ENCODE measurements around the gene FBLN2. TPM values are rescaled to one million over a fixed set of nuclear protein-coding genes. Genes with fewer than 3 reads are reported as not detected.

FBLN2 gene
- total and polyA plus RNA-seq, 2 of the 13 experiments (the other 11 are each of a cell fraction or from before 2014, with no cell fraction given), result not detected

DNA sequence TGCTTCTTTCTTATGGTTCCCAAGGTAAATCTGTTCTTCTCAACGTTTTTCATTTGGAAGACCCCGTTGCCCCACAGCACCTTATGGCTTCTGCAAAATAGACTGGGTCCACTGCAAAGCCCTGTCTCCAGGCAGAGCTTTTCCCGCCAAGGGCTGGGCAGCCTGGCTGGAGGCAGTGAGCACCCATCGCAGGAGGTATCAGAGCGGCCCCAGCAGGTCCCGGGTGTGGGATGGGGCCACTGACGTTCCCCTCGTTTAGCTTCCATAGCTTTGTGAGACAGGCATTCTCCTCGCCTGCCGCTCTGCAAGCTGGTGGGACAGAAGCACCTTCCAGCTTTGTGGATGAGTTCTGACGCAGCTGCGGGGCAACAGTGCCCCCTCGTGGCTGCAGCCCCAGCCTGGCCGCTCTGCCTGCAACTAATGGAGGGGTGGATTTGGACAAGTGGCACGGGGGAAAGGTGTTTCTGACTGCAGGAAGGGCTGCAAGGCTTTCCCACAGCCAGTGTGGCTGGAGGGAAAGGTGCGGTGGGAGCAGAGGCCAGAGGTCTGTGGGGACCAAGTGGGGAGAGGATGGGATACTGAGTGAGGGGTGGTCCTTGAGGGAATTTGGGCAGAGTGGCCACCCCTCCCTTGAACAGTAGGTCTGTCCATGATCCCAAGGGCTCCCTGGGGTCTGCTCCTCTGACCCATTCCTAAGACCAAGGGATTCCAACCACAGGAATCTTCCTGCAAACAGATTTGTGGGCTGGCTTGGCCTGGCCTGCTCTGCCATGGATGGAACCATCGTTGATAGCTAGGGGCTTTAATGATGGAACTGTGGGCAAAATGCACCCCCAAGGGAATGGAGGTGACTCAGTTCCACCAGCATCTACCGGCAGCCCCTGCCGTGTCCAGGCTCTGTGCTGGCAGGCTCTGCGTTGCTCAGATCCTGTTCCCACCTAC lies 99.4 kb downstream of the FBLN2 start (continued):
- TF ChIP-seq, protein P1, sequence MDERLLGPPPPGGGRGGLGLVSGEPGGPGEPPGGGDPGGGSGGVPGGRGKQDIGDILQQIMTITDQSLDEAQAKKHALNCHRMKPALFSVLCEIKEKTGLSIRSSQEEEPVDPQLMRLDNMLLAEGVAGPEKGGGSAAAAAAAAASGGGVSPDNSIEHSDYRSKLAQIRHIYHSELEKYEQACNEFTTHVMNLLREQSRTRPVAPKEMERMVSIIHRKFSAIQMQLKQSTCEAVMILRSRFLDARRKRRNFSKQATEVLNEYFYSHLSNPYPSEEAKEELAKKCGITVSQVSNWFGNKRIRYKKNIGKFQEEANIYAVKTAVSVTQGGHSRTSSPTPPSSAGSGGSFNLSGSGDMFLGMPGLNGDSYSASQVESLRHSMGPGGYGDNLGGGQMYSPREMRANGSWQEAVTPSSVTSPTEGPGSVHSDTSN (CRISPR knock-in tag; IDR thresholded peaks at IDR 0.05), result no peak
- 0 out of 2 replicates have a peak, but pooled peaks have one; percentile 21 for TF ChIP-seq SOX5 (CRISPR knock-in tag; IDR thresholded peaks at IDR 0.05; ENCODE audit: borderline replicate concordance)
- peak; percentile 69 for TF ChIP-seq SALL1 (CRISPR knock-in tag; IDR thresholded peaks at IDR 0.05)
- no peak for TF ChIP-seq ZNF850 (CRISPR knock-in tag; conservative IDR thresholded peaks at IDR 0.05)
- no peak for TF ChIP-seq IRF2 (CRISPR knock-in tag; IDR thresholded peaks at IDR 0.05)
- no peak for TF ChIP-seq ZNF670 (CRISPR knock-in tag; IDR thresholded peaks at IDR 0.05; ENCODE audit: borderline replicate concordance)
- no peak for TF ChIP-seq ZNF326 (CRISPR knock-in tag; IDR thresholded peaks at IDR 0.05; ENCODE audit: borderline replicate concordance)
- TF ChIP-seq CC2D1A (CRISPR knock-in tag; IDR thresholded peaks at IDR 0.05), result no peak
- TF ChIP-seq, protein P2, sequence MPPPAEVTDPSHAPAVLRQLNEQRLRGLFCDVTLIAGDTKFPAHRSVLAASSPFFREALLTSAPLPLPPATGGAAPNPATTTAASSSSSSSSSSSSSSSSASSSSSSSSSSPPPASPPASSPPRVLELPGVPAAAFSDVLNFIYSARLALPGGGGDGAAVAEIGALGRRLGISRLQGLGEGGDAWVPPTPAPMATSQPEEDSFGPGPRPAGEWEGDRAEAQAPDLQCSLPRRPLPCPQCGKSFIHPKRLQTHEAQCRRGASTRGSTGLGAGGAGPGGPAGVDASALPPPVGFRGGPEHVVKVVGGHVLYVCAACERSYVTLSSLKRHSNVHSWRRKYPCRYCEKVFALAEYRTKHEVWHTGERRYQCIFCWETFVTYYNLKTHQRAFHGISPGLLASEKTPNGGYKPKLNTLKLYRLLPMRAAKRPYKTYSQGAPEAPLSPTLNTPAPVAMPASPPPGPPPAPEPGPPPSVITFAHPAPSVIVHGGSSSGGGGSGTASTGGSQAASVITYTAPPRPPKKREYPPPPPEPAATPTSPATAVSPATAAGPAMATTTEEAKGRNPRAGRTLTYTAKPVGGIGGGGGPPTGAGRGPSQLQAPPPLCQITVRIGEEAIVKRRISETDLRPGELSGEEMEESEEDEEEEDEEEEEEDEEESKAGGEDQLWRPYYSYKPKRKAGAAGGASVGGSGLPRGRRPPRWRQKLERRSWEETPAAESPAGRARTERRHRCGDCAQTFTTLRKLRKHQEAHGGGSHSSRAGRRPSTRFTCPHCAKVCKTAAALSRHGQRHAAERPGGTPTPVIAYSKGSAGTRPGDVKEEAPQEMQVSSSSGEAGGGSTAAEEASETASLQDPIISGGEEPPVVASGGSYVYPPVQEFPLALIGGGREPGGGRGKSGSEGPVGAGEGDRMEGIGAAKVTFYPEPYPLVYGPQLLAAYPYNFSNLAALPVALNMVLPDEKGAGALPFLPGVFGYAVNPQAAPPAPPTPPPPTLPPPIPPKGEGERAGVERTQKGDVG (CRISPR knock-in tag; IDR thresholded peaks at IDR 0.05; ENCODE audit: borderline replicate concordance), result no peak
- TF ChIP-seq GLMP (CRISPR knock-in tag; IDR thresholded peaks at IDR 0.05; ENCODE audit: borderline replicate concordance), result no peak
- no peak for TF ChIP-seq MIER3 (CRISPR knock-in tag; IDR thresholded peaks at IDR 0.05; ENCODE audit: borderline replicate concordance)
- no peak for TF ChIP-seq AKNA (CRISPR knock-in tag; IDR thresholded peaks at IDR 0.05; ENCODE audit: borderline replicate concordance)
- TF ChIP-seq ZNF20 (CRISPR knock-in tag; IDR thresholded peaks at IDR 0.05), result no peak
- TF ChIP-seq RXRB (CRISPR knock-in tag; IDR thresholded peaks at IDR 0.05; ENCODE audit: borderline replicate concordance), result 0 out of 2 replicates have a peak, but pooled peaks have one; percentile 11
- TF ChIP-seq MEIS1 (CRISPR knock-in tag; IDR thresholded peaks at IDR 0.05; ENCODE audit: borderline replicate concordance), result no peak
- no peak for TF ChIP-seq EED (CRISPR knock-in tag; IDR thresholded peaks at IDR 0.05)
- no peak for TF ChIP-seq ZSCAN25 (CRISPR knock-in tag; IDR thresholded peaks at IDR 0.05)

Data from HepG2 (cell line).